Measurements from ENCODE around the gene PLXNA2.

Gene PLXNA2

DNA sequence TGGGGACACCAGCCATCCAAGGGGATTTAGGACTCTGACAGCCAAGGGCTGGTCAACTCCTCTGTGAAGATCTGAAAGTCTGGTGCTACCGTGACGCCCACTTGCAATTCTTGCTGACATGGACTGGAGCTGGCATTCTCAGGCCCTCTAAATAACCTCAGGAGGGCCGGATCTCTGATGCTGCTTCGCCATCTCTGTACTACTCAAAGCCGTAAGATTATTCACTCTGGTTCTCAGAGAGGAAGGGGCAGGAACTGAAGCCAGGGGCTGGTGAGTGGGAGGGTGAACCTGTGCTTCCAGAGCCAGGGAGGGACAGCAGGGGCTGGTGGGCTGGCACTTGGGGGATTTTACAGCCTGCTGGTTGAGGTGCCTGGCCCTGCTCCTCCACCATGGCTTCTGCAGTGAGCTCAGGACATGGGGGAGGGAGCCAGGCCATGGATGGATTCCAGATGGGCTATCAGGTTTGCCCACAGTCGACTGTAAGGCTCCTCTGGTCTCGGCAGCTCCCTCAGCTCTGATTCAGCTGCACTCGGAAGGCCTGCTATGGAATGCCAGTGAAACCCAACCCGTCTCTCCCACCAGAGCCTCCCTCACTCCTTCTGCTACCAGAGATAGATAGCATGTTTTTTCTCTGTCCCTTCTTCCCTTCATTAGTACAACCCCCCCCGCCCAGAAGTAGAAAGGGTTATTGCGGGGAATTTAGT, 84.5 kb downstream of the PLXNA2 start:
- DNase-seq, result no peak

- no peak for DNase-seq
Measured at GRCh38 chr1:208158640-208159554, 85.3 kb downstream of the PLXNA2 start.

DNA sequence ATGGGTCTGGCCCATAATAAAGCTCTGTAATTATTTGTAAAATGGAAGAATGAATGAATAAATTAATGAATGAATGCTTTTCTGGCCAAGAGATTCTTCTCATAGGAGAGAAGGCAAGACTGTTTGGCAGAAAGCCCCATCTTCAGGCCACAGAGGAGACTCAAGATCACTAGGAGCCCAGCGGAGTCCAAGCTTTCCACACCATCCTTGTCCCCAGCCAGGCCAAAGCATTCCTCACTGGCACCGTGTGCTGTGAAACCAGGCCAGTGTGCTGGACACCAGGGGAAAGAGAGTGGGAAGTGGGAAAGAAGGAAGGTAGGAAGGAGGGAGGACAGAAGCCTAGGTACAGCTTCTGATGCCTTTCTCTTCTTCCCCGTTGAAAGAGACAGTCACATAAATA, 86.4 kb downstream of the PLXNA2 start:
- DNase-seq, result no peak

GRCh38 chr1:208156741-208157140, 87.4 kb downstream of the PLXNA2 start:
- no peak for DNase-seq

- DNase-seq, result no peak
Measured at GRCh38 chr1:208156310-208156709, 87.9 kb downstream of the PLXNA2 start.

- DNase-seq, result no peak
Measured at GRCh38 chr1:208154679-208155642, 89.2 kb downstream of the PLXNA2 start.

DNA sequence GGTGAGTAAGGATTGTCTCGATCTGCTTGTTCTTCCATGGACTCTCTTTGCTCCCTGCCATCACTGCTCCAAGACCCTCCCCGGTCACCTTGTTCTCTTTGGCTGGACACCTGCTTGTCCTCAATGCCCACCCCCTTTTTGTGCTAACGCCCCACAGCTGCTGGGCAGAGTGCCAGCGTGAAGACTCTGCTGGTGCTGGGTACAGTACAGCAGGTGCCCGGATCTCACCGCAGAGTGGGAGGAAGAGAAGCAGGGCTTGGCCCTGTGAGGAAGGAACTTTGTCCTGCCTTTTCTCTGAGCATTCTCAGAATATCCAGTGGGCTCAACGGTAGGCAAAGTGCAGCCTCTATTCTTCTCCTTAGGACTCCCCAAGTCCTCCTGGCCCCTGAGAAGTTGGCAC, 90.1 kb downstream of the PLXNA2 start:
- DNase-seq, result no peak

- DNase-seq, result no peak
Measured at GRCh38 chr1:208153386-208153785, 90.8 kb downstream of the PLXNA2 start.

DNA sequence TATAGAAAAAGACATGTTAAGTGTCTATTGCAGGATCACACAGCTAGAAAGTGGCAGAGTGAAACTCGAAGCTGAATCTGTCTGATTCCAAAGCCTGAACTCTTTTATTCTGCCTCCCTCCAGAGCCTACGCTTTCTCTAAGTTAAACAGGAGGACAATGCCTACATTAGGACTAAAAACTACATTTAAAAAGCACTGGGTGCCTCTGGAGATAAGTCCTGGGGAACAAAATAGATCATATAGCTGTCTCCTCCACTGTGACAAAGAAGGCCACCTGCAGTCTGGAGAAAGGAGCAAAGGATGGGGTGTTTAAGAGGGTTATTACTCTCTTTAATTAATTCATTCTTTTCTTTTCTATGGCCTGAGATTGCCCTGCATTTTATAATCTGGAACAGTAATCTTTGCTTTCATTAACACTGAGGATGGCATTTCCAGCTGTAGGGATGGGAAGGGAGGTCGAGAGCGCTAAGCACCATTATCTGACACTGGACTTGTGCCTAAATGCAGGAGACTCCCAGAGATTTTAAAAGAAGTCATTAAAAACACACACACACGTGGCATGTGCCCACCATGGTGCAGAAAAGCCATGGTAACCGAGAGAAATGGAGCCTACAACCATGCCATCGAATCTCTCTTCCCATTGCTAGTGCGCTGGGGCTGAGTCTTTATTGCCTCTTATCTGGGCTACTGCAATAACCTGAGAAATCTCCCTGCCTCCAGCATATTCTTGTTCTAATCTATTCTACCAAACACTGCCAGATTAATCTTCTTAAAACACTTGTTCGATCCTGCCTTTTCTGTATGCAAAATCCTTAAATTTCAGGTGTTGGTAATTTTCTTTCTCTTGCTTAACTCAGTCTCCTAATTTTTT, 92.2 kb downstream of the PLXNA2 start:
- no peak for DNase-seq

DNA sequence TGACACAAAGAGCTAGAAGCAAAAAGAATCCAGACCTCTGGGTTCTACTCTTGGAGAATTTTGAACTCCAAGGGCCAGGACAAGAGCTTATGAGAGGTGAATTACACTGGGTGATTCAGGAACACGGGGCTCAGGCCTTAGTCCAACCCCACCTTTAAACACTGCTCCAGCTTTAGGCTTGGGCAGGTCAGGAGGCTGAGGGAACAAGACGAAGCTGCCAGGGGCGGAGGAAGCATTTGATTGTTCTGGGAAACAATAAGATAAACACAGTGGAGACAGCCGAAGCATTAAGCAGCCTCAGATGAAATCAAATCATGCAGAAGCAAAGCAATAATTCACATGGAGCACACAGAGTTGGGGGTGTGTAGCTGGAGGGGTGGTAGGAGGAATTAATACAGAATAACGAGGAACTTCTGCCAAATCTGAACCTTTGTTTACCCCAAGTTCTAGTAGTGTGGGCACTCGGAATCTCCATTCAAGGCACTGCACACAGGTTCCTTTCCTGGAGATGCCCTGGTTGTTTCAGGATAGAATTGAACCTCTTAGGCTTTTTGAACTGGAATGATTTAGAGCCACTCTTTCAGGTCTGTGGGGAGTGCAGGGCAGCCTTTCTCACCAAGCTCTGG, 93.2 kb downstream of the PLXNA2 start:
- no peak for DNase-seq

GRCh38 chr1:208149776-208150514, 94.2 kb downstream of the PLXNA2 start:
- no peak for DNase-seq

DNA sequence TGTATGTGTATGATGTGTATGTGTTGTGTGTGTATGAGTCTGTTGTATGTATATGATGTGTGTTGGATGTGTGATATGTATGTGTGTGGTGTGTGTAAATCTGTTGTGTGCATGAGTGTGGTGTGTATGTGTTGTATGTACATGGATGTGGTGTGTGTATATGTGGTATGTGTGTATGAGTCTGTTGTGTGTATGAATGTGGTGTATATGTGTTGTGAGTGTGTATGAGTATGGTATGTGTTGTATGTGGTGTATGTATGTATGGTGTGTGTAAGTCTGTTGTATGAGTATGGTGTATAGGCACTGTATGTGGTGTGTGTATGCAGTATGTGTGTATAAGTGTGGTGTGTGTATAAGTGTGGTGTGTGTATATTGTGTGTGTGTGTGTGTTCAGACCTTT, 95.0 kb downstream of the PLXNA2 start:
- no peak for DNase-seq

- DNase-seq, result no peak
Measured at GRCh38 chr1:208148380-208148779, 95.8 kb downstream of the PLXNA2 start.

- DNase-seq, result no peak
Measured at GRCh38 chr1:208146650-208147049, 97.5 kb downstream of the PLXNA2 start.

DNA sequence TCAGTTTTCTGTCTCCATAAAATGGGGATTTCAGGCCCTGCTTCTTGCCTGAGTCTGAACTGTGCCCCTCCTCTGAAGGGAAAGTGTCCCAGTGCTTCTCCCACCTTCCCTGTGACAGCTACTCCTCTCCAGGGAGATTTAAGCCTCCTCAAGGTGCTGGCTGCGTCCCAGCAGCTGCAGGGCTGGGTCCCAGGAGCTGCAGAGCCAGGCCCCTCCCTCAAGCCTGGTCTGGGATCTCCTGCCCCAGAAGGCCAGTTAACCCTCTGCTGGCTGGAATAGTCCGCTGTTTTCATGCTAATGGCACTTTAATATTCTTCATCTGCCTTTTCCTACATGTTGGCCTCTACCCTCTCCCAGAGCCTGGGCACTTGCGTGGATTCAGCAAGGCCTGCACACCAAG, 99.0 kb downstream of the PLXNA2 start:
- no peak for DNase-seq

GRCh38 chr1:208142590-208143382, 101.4 kb downstream of the PLXNA2 start:
- DNase-seq, result no peak

- DNase-seq, result no peak
Measured at GRCh38 chr1:208141610-208142192, 102.5 kb downstream of the PLXNA2 start.

DNA sequence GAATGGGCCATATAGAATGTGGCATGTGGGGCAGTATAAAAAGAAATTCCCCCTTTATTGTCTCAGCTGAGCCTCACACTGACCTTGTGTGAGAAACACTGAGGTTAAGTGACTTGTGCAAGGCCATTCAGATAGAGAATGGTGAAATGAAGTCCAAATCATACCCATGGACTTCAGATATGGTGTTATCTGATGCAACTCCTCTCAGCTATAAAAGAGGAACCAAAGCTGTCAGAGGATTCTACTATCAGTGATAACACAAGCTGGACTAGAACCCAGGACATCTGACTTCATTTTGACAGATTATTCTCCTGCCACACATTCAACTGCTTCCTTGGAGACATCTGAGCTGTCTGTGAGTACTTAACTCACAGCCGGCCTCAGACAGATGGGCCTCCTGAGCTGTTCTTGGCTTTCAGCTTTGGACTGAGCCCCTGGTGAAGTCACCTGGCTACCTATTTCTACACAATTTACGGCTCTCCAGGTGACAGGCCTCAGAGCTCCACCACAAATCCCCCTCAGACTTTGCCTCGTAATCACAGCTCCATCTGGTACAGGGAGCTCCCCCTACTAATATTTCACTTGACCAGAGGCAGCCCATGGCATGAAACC, 104.6 kb downstream of the PLXNA2 start:
- no peak for DNase-seq

- DNase-seq, result no peak
Measured at GRCh38 chr1:208137193-208137592, 107.0 kb downstream of the PLXNA2 start.
